ENCODE measurements around the gene CEP43.

DNA sequence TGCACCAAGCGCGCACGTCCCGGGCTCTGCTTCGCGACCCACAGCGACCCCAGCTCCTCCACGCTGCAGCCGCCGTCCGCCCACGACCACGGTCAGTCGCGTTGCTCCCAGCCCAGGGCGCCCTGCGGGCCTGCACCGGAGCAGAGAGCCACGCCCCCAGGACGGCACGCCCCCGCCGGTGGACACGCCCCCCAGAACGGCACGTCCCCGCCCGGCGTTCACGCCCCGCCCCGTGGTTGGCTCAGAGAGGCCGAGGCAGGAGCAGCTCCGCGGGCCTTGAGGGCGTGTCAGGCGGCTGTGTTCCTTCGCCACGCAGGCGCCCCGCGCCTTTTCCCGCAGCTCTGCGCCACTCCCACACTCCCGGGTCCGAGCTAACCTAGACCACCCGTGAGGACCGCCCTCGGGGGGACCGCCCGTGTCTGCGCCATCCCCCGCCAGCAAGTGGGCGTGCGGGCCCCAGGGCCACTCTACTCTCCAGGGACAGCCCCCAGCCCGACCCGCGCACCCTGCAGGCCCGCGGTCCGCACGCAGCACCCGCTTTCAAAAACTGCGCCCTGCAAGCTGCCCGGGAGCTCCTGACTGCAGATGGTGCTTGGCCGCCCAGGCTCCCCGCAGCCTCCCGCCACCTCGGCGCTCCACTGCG lies 42.6 kb upstream of the CEP43 start, which contains the start of gene RNASET2:
- TF ChIP-seq CTCF (conservative IDR thresholded peaks at IDR 0.05 in 1 of 2, IDR thresholded peaks at IDR 0.05 in 1 of 2; ENCODE audit: extremely low read depth in 1 of 2, insufficient read depth in 1 of 2, low read depth in 1 of 2, low read length in 2 of 2) = no peak
- TF ChIP-seq EZH2 (IDR thresholded peaks at IDR 0.05; ENCODE audit: borderline replicate concordance, low read length) = no peak

Measured in mammary epithelial cell (primary cell).